ENCODE results near the gene PRR29. TPM values are rescaled to one million over a fixed set of nuclear protein-coding genes. Genes with fewer than 3 reads are reported as not detected.
"Not testable (repeated sequence)": the region's sequence is repeated elsewhere in the genome, so short reads cannot be mapped to it uniquely, and the experiment has no call there.

PRR29 gene
- total RNA-seq, 2 experiments from 2014 or later, result 0.36 to 0.93 TPM

DNA sequence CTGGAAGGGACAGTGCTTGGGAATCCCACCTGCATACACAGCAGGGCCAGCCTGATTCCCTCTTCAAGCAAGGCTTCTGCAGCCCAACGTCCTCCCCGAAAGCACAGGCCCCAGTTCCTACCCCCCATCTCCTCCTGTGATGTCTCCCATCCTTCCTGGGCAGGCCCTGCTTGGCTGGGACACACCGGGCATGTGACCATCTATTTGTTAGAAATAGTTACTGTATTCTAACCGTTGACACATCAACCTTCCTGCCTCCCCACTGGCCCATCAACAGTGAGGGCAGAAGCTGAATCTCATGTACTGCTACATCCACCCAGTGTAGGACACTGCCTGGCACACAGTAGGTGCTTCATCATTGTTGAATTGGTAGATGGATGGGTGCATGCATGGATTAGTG lies 10.7 kb downstream of the PRR29 start:
- peaks cover 48% of the 10 kb centered on the region for H3K4me1 Mint-ChIP-seq
- H3K9me3 Mint-ChIP-seq, result no peaks in the 10 kb centered on the region
- peaks cover 33% of the 10 kb centered on the region for H3K36me3 Mint-ChIP-seq
- H3K27ac Mint-ChIP-seq, result no peak overlapping the region
- H3K4me3 Mint-ChIP-seq, result no peak overlapping the region
- no peaks in the 10 kb centered on the region for H3K27me3 Mint-ChIP-seq
- DNase-seq, result no peak

DNA sequence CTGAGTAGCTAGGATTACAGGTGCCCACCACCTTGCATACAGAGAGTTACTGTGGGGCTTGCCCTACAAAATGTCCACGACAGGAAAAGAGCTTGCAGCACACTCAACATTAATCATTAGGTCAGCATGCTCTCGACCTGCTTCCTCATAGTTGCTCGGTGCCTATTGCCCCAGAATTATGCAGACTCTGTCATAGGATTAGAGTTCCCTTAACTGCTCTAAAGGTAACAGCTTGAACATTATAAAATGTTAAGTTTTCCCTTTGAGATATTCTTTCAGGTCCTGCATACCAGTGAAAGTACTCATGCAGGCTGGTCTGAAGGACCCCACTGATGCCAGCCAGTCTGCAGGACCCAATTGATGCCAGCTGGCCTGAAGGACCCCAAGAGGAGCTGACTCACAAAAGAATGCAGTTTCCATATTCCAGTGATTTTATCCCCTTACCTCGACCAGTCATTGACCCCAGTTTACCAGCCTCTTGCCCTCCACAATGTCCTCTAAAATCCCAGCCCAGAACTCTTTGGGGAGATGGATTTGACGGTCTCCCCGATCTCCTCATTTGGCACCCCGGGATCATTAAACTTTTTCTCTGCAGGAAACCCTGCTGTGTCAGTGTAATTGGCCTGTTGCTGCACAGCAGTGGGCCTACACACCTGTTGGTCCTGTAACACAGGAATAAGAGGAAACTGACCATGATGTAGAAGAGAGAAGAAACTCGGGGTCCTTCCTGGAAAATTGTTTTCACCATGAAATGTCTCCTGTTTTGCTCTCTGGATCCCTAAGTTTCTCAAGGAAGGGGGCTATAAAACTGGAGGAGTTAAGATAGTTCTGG lies 11.6 kb downstream of the PRR29 start:
- peaks cover 33% of the 10 kb centered on the region for H3K36me3 Mint-ChIP-seq
- H3K9me3 Mint-ChIP-seq, result no peaks in the 10 kb centered on the region
- DNase-seq, result no peak
- peak overlapping the region; percentile 51 for H3K27ac Mint-ChIP-seq
- no peak overlapping the region for H3K4me3 Mint-ChIP-seq
- no peaks in the 10 kb centered on the region for H3K27me3 Mint-ChIP-seq
- H3K4me1 Mint-ChIP-seq, result peaks cover 54% of the 10 kb centered on the region

- no peak for DNase-seq
- H3K27me3 Mint-ChIP-seq, result no peaks in the 10 kb centered on the region
- no peaks in the 10 kb centered on the region for H3K9me3 Mint-ChIP-seq
- peak overlapping the region; percentile 90 for H3K27ac Mint-ChIP-seq
- peaks cover 65% of the 10 kb centered on the region for H3K4me1 Mint-ChIP-seq
- H3K36me3 Mint-ChIP-seq, result peaks cover 35% of the 10 kb centered on the region
- peak overlapping the region; percentile 53 for H3K4me3 Mint-ChIP-seq
Observed at GRCh38 chr17:64015447-64015846, 17.3 kb downstream of the PRR29 start.

GRCh38 chr17:64016231-64016784 lies 18.2 kb downstream of the PRR29 start:
- Mint-ChIP-seq H3K27ac (peak overlapping the region; percentile 93), H3K4me1 (peaks cover 66% of the 10 kb centered on the region), H3K36me3 (peaks cover 28% of the 10 kb centered on the region), H3K9me3 (no peaks in the 10 kb centered on the region), H3K27me3 (no peaks in the 10 kb centered on the region), H3K4me3 (peak overlapping the region; percentile 78)
- DNase-seq, result no peak

GRCh38 chr17:64016974-64017373 lies 18.8 kb downstream of the PRR29 start:
- Mint-ChIP-seq H3K36me3 (peaks cover 23% of the 10 kb centered on the region), H3K27me3 (no peaks in the 10 kb centered on the region), H3K4me1 (peaks cover 64% of the 10 kb centered on the region), H3K27ac (peak overlapping the region; percentile 93), H3K9me3 (no peaks in the 10 kb centered on the region), H3K4me3 (peak overlapping the region; percentile 78)
- no peak for DNase-seq

DNA sequence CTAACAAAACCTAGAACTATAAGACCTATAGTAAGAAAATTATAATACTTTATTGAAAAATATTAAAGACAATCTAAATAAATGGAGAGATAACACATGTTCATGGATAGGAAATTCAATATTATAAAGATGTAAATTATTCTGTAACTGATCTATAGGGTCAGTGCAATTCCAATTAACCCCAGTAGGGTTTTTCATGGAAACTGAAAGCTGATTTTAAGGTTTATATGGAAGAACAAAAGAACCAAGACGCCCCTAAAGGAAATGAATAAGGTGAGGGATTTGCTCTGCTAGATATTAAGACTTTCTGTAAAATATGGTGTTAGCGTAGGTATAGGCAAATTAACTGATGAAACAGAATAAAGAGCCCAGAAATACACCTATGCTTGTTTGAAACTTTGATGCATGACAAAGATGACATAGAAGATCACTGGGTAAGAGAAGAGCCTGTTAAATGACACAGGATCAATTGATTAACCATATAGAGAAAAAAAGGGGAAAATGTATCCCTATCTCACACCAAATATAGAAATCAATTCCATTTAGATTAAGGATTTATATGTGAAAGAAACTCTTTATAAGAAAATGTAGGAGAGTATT lies 19.3 kb downstream of the PRR29 start:
- H3K27ac Mint-ChIP-seq, result peak overlapping the region; percentile 82
- peaks cover 22% of the 10 kb centered on the region for H3K36me3 Mint-ChIP-seq
- H3K4me1 Mint-ChIP-seq, result peaks cover 68% of the 10 kb centered on the region
- H3K4me3 Mint-ChIP-seq, result peak overlapping the region; percentile 95
- no peak for DNase-seq
- H3K27me3 Mint-ChIP-seq, result no peaks in the 10 kb centered on the region
- no peaks in the 10 kb centered on the region for H3K9me3 Mint-ChIP-seq

GRCh38 chr17:64019551-64019961 lies 21.4 kb downstream of the PRR29 start:
- H3K9me3 Mint-ChIP-seq, H3K27me3 Mint-ChIP-seq, DNase-seq: not testable (repeated sequence)
- Mint-ChIP-seq H3K36me3 (peaks cover 12% of the 10 kb centered on the region), H3K4me1 (peaks cover 73% of the 10 kb centered on the region), H3K27ac (peak overlapping the region; percentile 95), H3K4me3 (peak overlapping the region; percentile 95)

DNA sequence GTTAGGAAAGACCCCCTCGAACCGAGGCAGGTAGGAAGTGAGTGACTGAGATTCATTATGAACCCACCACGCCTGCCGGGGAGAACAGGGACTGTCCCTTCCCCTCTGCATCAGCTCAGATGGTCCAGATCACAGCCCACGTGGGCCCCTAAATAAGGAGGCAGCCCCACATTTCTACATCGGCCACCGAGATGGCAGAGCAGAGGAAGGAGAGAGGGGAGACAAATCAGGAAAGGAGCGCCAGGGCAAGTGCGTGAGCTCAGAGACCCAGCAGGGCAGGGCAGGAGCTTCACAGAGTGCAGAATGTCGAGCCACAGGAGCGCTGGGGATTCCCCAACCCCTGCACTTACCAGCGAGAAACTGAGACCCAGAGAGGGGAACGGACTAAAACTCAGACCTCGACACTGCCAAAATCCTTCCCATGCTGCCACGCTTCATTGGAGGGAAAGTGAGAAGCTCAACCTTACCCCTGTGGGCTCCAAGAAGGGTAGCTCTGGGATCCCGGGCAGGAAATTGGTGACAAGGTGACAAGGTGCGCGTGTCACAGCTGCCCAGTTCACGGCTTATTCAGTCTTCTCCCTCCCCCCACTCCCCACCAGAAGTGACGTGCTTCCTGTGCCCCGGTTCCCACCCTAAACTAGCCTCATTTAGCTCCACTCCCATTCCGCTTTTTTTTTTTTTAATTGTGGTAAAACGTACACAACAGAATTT lies 22.1 kb downstream of the PRR29 start, which contains the start of gene ICAM2:
ICAM2 (minus strand) TSS at position 578 of the 711 bp plus-strand sequence. CDS start 13,942 bp downstream, outside the sequence.
- H3K36me3 Mint-ChIP-seq, result peaks cover 9% of the 10 kb centered on the region
- H3K4me3 Mint-ChIP-seq, result peak within 1 kb of the TSS; percentile 95
- no peaks in the 10 kb centered on the region for H3K9me3 Mint-ChIP-seq
- H3K27ac Mint-ChIP-seq, result peak within 1 kb of the TSS; percentile 95
- H3K27me3 Mint-ChIP-seq, result no peaks in the 10 kb centered on the region
- peaks cover 75% of the 10 kb centered on the region for H3K4me1 Mint-ChIP-seq
- peak; percentile 82 for DNase-seq

GRCh38 chr17:64022611-64023063 lies 24.5 kb downstream of the PRR29 start:
- no peak for DNase-seq
- Mint-ChIP-seq H3K36me3 (peaks cover 6% of the 10 kb centered on the region), H3K9me3 (no peaks in the 10 kb centered on the region), H3K27me3 (no peaks in the 10 kb centered on the region), H3K4me3 (no peak overlapping the region), H3K4me1 (peaks cover 70% of the 10 kb centered on the region), H3K27ac (peak overlapping the region; percentile 95)

DNA sequence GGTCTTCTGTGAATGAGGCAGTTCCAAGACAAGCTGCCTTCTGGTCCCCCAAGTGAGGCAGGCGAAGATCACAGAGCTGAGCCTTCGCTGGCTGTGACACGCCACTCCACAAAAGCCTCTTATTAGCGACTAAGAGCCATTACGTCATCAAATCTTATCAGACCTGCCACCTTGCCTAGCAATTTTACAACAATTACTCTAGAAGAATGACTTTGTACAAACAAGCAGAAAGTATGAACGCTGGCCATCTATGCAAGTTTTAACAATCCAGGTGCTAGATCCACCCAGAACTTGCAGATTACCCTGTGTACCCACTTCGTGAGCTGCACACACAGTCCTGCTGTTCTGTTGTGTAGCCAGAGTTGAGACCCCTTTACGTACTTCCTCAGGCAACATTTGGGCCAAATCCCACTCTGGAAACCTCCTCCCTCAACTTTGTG lies 26.1 kb downstream of the PRR29 start:
- no peak overlapping the region for H3K4me3 Mint-ChIP-seq
- no peaks in the 10 kb centered on the region for H3K36me3 Mint-ChIP-seq
- no peak for DNase-seq
- no peaks in the 10 kb centered on the region for H3K9me3 Mint-ChIP-seq
- H3K27ac Mint-ChIP-seq, result peak overlapping the region; percentile 86
- no peaks in the 10 kb centered on the region for H3K27me3 Mint-ChIP-seq
- peaks cover 61% of the 10 kb centered on the region for H3K4me1 Mint-ChIP-seq

DNA sequence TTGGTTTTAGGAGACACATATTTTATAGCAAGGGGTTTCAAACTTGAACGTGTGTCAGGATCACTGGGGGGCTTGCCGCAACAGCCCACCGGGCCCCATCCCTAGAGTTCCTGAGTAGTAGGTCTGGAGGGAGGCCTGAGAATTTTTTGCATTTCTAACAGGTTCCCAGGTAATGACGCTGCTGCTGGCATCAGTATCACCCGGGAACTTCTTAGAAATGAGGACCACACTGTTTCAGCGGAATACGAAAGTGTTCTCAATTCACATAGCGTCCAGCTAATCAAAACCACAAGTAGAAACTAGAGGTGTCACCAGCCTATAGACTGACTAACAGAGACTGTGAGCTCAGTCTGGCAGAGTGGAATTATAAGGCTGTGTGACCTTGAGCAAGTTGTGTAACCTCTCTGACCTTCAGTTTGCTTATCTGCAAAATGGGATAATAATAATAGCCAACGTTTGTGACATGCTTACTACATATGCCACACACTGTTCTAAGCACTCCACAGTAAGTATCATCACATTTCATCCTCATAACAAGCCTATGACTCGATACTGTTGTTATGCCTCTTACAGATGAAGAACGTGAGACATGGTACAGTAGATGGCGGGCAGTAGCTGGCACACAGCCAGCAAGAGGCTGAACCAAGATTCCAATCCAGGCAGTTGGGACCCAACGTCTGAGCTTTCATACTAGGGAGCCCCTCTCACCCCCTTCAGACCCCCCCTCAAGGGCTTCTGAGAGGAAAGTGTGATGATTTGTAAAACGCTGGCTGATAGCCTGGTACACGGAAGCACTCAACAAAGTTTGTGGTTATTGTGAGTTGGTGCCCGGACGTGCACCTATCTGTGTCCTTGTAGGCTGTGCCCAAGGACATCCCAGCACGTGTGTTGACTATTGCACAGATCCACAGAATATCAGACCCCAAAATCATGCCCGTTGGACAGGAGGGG lies 26.9 kb downstream of the PRR29 start:
- peak overlapping the region; percentile 86 for H3K27ac Mint-ChIP-seq
- H3K9me3 Mint-ChIP-seq, result no peaks in the 10 kb centered on the region
- DNase-seq, result peak; percentile 26
- peaks cover 57% of the 10 kb centered on the region for H3K4me1 Mint-ChIP-seq
- peak overlapping the region; percentile 71 for H3K4me3 Mint-ChIP-seq
- H3K27me3 Mint-ChIP-seq, result no peaks in the 10 kb centered on the region
- H3K36me3 Mint-ChIP-seq, result no peaks in the 10 kb centered on the region

GRCh38 chr17:64025732-64026294 lies 27.7 kb downstream of the PRR29 start:
- H3K27ac Mint-ChIP-seq, result peak overlapping the region; percentile 86
- peak; percentile 89 for DNase-seq
- no peaks in the 10 kb centered on the region for H3K36me3 Mint-ChIP-seq
- peaks cover 53% of the 10 kb centered on the region for H3K4me1 Mint-ChIP-seq
- H3K27me3 Mint-ChIP-seq, result no peaks in the 10 kb centered on the region
- H3K4me3 Mint-ChIP-seq, result peak overlapping the region; percentile 71
- H3K9me3 Mint-ChIP-seq, result no peaks in the 10 kb centered on the region

DNA sequence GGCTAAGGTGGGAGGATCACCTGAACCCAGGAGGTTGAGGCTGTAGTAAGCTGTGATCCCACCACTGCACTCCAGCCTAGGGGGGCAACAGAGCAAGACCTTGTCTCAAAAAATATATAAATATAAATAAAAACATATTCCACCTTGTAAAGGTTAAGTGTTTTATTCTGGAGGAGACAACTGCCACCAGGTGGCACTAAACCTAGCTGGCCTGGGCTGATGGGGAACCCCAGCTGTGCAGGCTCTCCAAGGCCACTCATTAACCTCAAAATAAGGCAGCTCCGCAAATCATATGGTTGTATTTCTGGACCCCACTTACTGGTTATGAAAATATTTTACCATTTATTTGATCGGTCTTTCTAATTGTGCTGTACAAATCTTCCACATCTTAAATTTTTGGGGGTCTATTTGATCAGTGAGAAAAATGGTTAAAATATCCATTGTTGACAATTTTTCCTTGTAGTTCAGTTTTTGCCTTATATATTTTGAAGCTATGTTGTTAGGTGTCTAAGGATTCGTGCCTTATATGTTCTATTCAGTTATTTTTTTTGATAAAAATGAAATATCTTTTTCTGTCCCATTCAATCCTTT lies 30.8 kb downstream of the PRR29 start:
- DNase-seq, result peak; percentile 63
- no peaks in the 10 kb centered on the region for H3K9me3 Mint-ChIP-seq
- no peak overlapping the region for H3K27ac Mint-ChIP-seq
- H3K4me3 Mint-ChIP-seq, result no peak overlapping the region
- peaks cover 27% of the 10 kb centered on the region for H3K4me1 Mint-ChIP-seq
- no peaks in the 10 kb centered on the region for H3K36me3 Mint-ChIP-seq
- H3K27me3 Mint-ChIP-seq, result no peaks in the 10 kb centered on the region

All from activated naive CD8-positive, alpha-beta T cell treated with anti-CD3 and anti-CD28 coated beads for 36 hours (primary cell).